Superior temporal gyrus (tissue), 1 donor: ENCODE measurements around the gene NLRX1.
"Not testable (repeated sequence)": the region's sequence is repeated elsewhere in the genome, so short reads cannot be mapped to it uniquely, and the experiment has no call there.

Experiments used
- DNase-seq: peaks from one replicate; pipeline ENCODE4 v3.0.0-alpha.2; 2016; ENCODE audit errors: extremely low spot score

Gene NLRX1

GRCh38 chr11:119184399-119184798 is 15.9 kb downstream of the NLRX1 start:
- not testable (repeated sequence) for DNase-seq

GRCh38 chr11:119185981-119186634 is 17.6 kb downstream of the NLRX1 start:
- no peak for DNase-seq

GRCh38 chr11:119187123-119187892 is 18.8 kb downstream of the NLRX1 start:
- no peak for DNase-seq

GRCh38 chr11:119188067-119188466 is 19.5 kb downstream of the NLRX1 start:
- DNase-seq = no peak

GRCh38 chr11:119188887-119189286 is 20.4 kb downstream of the NLRX1 start:
- DNase-seq = no peak

GRCh38 chr11:119189393-119189792 is 20.9 kb downstream of the NLRX1 start:
- DNase-seq = no peak

GRCh38 chr11:119190531-119190930 is 22.0 kb downstream of the NLRX1 start:
- DNase-seq = no peak

- DNase-seq = not testable (repeated sequence)
Measured at GRCh38 chr11:119191265-119191664, 22.7 kb downstream of the NLRX1 start.

GRCh38 chr11:119192111-119192510 is 23.6 kb downstream of the NLRX1 start:
- DNase-seq = no peak

- DNase-seq = no peak
Measured at GRCh38 chr11:119193001-119193400, 24.5 kb downstream of the NLRX1 start.

- no peak for DNase-seq
Measured at GRCh38 chr11:119193626-119194025, 25.1 kb downstream of the NLRX1 start.

GRCh38 chr11:119194811-119195440 is 26.4 kb downstream of the NLRX1 start:
- DNase-seq = no peak

- DNase-seq = no peak
Measured at GRCh38 chr11:119195680-119196079, 27.2 kb downstream of the NLRX1 start.

GRCh38 chr11:119196833-119197483 is 28.4 kb downstream of the NLRX1 start:
- DNase-seq = peak; percentile 89

GRCh38 chr11:119198925-119199324 is 30.4 kb downstream of the NLRX1 start:
- DNase-seq = no peak

GRCh38 chr11:119201236-119201635 is 32.7 kb downstream of the NLRX1 start:
- DNase-seq = not testable (repeated sequence)

- no peak for DNase-seq
Measured at GRCh38 chr11:119202554-119202953, 34.0 kb downstream of the NLRX1 start.

- no peak for DNase-seq
Measured at GRCh38 chr11:119204066-119204465, 35.5 kb downstream of the NLRX1 start.

GRCh38 chr11:119205080-119205479 is 36.6 kb downstream of the NLRX1 start:
- no peak for DNase-seq

GRCh38 chr11:119205574-119206510 is 37.3 kb downstream of the NLRX1 start, which contains the start of gene CBL:
CBL (plus strand) TSS chr11:119206339; CDS start chr11:119206418, 79 bp downstream.
- DNase-seq = peak; percentile 95
